Activated CD4-positive, alpha-beta T cell treated with anti-CD3 and anti-CD28 coated beads, Interleukin-2, amount 10 ng/mL, durations not matched to agents 7 days and 5 days (primary cell): ENCODE measurements around the gene BRD9. TPM values are rescaled to one million over a fixed set of nuclear protein-coding genes. Genes with fewer than 3 reads are reported as not detected.

Experiments
- CTCF ChIA-PET: fragments of 350-600 bp; sonication (Branson Sonifier 250); formaldehyde crosslinking; loops from one replicate; lab custom pipeline; 2021; ENCODE audit warnings: antibody characterized with exemption; lab: Charles Lee
- POLR2A ChIA-PET: fragments of 350-600 bp; sonication (Branson Sonifier 250); formaldehyde crosslinking; loops from one replicate; lab custom pipeline; 2021; ENCODE audit warnings: antibody characterized with exemption; lab: Charles Lee
- DNase-seq: peaks from one replicate; pipeline ENCODE4 v3.0.0-alpha.2; 2020
- H3K27ac Mint-ChIP-seq: one replicate; pipeline ENCODE4 v1.8.0; 2021; ENCODE audit warnings: mild to moderate bottlenecking, moderate library complexity, mixed read lengths
- H3K27me3 Mint-ChIP-seq: one replicate; pipeline ENCODE4 v1.8.0; 2021; ENCODE audit warnings: mixed read lengths
- H3K36me3 Mint-ChIP-seq: one replicate; pipeline ENCODE4 v1.8.0; 2021; ENCODE audit warnings: low read depth, mixed read lengths
- H3K4me1 Mint-ChIP-seq: one replicate; pipeline ENCODE4 v1.8.0; 2021; ENCODE audit warnings: mixed read lengths
- H3K4me3 Mint-ChIP-seq: one replicate; pipeline ENCODE4 v1.8.0; 2021; ENCODE audit warnings: mild to moderate bottlenecking, moderate library complexity, mixed read lengths
- H3K9me3 Mint-ChIP-seq: one replicate; pipeline ENCODE4 v1.8.0; 2021; ENCODE audit warnings: mixed read lengths
- total RNA-seq, 2 experiments: library from RNA; stranded (reverse); gene quantifications; one replicate each; pipeline ENCODE4 v1.2.3, GENCODE V29; 2021

BRD9 gene
- total RNA-seq, 2 experiments from 2014 or later: 52.7 to 59.1 TPM

DNA sequence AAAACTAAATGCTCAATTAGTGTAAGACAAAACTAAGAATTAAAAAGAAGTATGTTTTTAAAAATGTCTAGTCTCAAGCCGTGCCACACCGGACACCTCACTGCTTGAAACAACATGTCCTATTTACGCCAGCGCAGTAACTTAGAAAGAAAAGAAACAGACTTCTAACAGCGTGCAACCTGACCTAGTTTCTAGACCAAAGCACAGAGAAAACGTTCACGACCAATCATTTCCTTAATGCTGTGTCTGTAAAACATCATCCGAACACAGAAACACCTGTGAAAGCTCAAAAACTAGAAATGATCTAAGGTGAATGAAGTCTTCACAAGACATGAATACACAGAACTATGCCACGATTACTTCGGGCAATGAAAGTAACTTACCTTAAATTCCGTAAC is 4.0 kb downstream of the BRD9 start:
- DNase-seq: no peak
- ChIA-PET CTCF (interaction anchor here (1.1 kb wide), 1 partner anchor 17 kb away, joined by 3 read pairs; no protein-coding TSS in a partner anchor), POLR2A (no interaction called here)
- H3K27me3 Mint-ChIP-seq: no peaks in the 10 kb centered on the region
- H3K36me3 Mint-ChIP-seq: peaks cover 73% of the 10 kb centered on the region
- no peaks in the 10 kb centered on the region for H3K9me3 Mint-ChIP-seq
- H3K4me3 Mint-ChIP-seq: no peak overlapping the region
- H3K4me1 Mint-ChIP-seq: peaks cover 35% of the 10 kb centered on the region
- H3K27ac Mint-ChIP-seq: no peak overlapping the region

DNA sequence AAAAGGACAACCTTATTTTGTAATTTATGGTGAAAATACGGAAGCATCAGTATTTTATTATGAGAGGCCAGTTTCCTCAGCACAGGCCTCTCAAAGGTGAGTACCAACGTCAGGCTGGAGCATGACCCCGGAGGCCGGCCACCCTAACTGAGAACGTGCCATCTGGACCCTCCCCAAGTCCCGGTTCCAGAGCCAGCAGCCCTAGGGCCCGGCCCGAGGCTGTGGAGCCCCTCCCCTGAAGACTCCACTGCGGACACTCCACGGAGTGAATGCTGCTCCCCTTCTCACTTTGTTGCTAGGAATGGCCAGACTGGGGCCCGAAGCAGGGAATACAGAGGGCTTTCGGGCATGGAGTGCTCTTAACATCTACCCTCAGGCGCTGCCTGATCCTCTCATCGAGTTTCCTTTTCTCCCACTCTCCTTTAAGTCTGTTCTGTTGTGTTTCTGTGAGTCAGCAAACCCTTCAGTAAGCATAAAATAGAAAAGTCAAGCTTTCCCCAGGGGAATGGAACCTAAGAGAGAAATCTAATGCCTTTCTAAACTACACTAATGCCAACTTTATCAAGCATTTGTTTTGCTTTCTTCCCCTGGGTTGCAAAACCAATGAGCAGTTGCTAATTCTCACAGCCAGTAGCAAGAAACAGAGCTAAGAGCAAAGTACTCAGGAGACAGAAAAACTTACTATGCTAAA is 4.5 kb downstream of the BRD9 start:
- ChIA-PET POLR2A (no interaction called here), CTCF (no interaction called here)
- no peaks in the 10 kb centered on the region for H3K27me3 Mint-ChIP-seq
- no peak overlapping the region for H3K4me3 Mint-ChIP-seq
- H3K36me3 Mint-ChIP-seq: peaks cover 79% of the 10 kb centered on the region
- no peak overlapping the region for H3K27ac Mint-ChIP-seq
- H3K9me3 Mint-ChIP-seq: peaks cover 3% of the 10 kb centered on the region
- no peak for DNase-seq
- H3K4me1 Mint-ChIP-seq: peaks cover 31% of the 10 kb centered on the region

DNA sequence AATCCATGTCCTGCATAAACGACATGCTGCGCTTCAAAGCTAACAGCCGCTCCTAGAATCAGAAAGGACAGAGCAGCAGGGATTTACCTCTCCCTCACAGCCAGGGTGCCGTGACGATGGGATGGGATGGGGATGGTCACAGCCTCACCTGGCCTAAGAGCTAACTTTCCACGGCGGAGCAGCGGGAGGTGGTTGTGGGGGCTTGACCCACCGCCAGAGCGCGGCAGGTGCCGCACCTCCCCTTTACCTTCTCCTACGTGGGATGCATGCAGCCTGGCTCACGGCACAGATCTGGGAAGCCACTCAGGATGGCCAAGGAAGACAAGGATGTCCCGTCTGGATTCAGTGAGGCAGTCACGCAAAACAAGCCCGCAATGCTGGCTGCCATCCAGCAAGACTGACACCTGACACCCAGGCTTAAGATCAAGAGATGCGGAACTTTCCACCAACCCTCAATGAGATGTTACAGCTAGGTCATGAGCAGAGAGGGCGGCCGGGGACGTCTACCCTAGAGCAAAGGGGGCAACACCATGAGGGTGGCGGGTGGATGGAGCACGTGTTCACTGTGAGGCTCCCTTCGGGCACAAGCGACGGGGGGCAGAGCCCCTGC is 5.8 kb downstream of the BRD9 start:
- DNase-seq: no peak
- H3K27ac Mint-ChIP-seq: no peak overlapping the region
- CTCF ChIA-PET: no interaction called here
- H3K9me3 Mint-ChIP-seq: peaks cover 15% of the 10 kb centered on the region
- H3K4me3 Mint-ChIP-seq: no peak overlapping the region
- peaks cover 88% of the 10 kb centered on the region for H3K36me3 Mint-ChIP-seq
- POLR2A ChIA-PET: no interaction called here
- peaks cover 42% of the 10 kb centered on the region for H3K4me1 Mint-ChIP-seq
- no peaks in the 10 kb centered on the region for H3K27me3 Mint-ChIP-seq

DNA sequence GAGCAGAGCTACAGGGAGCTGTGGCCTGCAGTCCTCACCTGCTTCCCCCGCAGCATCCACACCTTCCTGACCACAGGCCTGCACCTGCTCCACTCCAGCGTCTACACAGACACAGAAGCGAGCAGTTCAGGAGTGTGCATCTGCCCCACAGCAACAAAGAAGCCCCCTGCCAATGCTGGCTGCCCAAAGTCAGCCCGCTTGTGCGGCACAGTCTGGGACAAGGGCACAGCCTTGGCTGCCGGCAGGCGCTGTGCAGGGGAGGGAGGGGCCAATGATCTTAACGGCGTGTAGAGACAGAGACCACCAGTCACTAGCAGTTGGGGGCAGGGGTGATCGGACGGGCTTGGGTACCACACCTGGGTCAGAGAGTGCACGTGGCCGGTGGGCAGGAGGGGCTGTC is 6.6 kb downstream of the BRD9 start:
- peaks cover 15% of the 10 kb centered on the region for H3K9me3 Mint-ChIP-seq
- no peaks in the 10 kb centered on the region for H3K27me3 Mint-ChIP-seq
- CTCF ChIA-PET: no interaction called here
- no peak for DNase-seq
- peaks cover 91% of the 10 kb centered on the region for H3K36me3 Mint-ChIP-seq
- no peak overlapping the region for H3K4me3 Mint-ChIP-seq
- peaks cover 38% of the 10 kb centered on the region for H3K4me1 Mint-ChIP-seq
- no peak overlapping the region for H3K27ac Mint-ChIP-seq
- POLR2A ChIA-PET: no interaction called here

DNA sequence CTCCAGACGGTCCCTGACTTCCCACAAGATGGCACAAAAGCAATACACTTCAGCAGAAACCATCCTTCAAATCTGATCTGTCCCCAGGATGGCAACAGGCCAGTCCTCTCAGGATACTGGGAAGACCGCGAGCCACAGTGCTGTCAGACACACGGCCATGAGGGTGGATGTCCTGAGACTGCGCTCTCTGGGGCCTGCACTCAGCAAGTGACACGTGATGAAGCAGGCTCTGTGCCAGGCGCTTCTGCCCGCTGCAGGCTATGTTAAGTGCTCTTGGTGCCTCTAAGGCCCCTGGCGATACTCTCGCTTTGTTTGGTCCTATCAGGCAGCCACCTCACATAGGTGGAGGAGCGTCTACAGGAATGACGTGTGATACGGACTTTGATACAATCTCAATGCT is 7.1 kb downstream of the BRD9 start:
- ChIA-PET POLR2A (no interaction called here), CTCF (no interaction called here)
- DNase-seq: no peak
- Mint-ChIP-seq H3K36me3 (peaks cover 91% of the 10 kb centered on the region), H3K9me3 (peaks cover 15% of the 10 kb centered on the region), H3K27ac (peak overlapping the region; percentile 19), H3K27me3 (no peaks in the 10 kb centered on the region), H3K4me3 (no peak overlapping the region), H3K4me1 (peaks cover 34% of the 10 kb centered on the region)

DNA sequence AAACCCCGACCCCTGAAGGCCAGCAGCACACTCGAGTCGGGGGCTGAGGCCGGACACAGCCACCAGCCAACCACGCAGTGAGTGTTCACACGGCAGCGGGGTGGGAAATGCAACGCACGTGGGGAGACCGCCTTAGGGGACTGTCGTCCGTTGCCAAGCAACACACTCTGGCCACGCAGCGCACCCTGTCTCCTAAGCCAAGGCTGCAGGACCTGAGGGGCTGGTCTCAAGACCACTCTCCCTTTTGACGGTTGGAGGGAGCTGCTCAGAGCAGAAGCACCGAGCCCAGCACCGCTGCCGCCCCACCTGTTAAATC is 7.5 kb downstream of the BRD9 start:
- Mint-ChIP-seq H3K4me1 (peaks cover 33% of the 10 kb centered on the region), H3K36me3 (peaks cover 90% of the 10 kb centered on the region), H3K9me3 (peaks cover 15% of the 10 kb centered on the region), H3K27me3 (no peaks in the 10 kb centered on the region), H3K27ac (no peak overlapping the region), H3K4me3 (no peak overlapping the region)
- CTCF ChIA-PET: no interaction called here
- POLR2A ChIA-PET: no interaction called here
- DNase-seq: no peak

DNA sequence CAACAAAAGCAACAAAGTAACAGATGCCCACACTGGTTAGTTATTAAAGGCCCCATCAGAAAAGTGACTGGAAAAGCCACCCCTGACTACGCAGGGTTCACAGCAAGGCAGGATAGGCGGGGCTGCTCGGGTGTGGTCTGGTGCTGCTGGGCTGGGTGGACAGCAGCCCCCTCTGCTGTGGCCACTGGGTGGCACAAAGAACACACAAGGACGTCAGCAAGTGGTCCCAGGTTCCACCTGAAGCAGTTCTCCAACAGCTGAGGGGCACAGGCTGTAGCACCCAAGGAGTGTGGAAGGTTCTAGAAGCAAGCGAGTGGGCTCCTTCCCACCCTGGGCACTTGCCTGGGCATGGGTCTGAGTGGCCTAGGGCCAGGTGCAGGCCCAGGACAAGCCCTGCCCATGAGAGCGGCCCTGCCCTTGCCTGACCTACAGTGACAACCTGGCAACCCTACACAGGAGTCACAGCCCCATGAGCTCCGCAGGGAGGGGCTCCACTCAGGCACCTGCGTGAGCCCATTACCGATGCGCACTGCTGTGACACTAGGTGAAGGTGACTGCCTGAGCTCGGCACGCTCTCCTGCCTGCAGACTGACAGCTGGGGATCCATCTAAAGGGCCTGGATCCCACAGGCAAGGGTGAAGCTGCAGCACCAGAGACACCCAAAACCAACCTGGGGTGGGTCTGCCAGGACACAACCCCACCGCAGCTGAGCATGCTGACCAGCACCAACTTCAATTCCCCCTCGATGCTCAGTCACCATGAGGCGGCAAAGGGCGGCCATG is 8.1 kb downstream of the BRD9 start:
- CTCF ChIA-PET: no interaction called here
- H3K27me3 Mint-ChIP-seq: no peaks in the 10 kb centered on the region
- H3K36me3 Mint-ChIP-seq: peaks cover 88% of the 10 kb centered on the region
- H3K4me3 Mint-ChIP-seq: no peak overlapping the region
- H3K4me1 Mint-ChIP-seq: peaks cover 31% of the 10 kb centered on the region
- DNase-seq: no peak
- H3K9me3 Mint-ChIP-seq: peaks cover 15% of the 10 kb centered on the region
- no peak overlapping the region for H3K27ac Mint-ChIP-seq
- POLR2A ChIA-PET: no interaction called here

DNA sequence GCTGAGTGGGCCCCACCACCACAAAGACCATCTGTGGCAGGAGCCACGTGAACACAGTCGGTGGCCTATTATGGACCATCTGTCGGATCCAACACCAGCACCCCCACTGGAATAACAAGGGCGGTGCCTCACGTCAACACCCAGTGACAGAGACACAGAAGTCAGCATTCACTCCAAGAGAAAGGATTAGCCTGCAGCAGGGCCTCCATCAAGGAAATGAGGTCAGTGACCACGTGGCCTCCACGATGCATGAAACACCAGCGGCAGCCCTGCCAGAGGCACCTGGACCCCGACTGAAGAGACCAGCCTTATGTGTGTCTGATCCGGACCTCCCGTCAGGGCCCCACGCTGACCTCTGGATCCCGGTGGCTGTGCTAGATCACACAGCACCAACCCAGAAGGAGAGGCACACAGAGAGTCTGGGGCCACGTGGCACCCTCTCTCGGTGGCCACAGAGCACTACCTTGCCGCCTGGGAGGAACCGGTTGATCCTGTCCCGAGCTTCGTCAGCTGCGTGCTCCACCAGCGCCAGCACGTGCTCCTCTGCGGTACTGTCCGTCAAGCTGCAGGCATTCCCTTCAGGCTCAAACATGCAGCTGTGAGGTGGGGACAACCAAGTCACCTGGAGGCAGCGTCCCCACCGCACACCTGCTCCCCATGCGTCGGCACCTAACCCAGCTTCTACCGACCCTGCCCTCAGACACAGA is 9.0 kb downstream of the BRD9 start:
- no peak overlapping the region for H3K4me3 Mint-ChIP-seq
- peaks cover 79% of the 10 kb centered on the region for H3K36me3 Mint-ChIP-seq
- no peaks in the 10 kb centered on the region for H3K27me3 Mint-ChIP-seq
- CTCF ChIA-PET: no interaction called here
- H3K27ac Mint-ChIP-seq: peak overlapping the region; percentile 83
- no peak for DNase-seq
- POLR2A ChIA-PET: no interaction called here
- H3K9me3 Mint-ChIP-seq: peaks cover 15% of the 10 kb centered on the region
- H3K4me1 Mint-ChIP-seq: peaks cover 26% of the 10 kb centered on the region

DNA sequence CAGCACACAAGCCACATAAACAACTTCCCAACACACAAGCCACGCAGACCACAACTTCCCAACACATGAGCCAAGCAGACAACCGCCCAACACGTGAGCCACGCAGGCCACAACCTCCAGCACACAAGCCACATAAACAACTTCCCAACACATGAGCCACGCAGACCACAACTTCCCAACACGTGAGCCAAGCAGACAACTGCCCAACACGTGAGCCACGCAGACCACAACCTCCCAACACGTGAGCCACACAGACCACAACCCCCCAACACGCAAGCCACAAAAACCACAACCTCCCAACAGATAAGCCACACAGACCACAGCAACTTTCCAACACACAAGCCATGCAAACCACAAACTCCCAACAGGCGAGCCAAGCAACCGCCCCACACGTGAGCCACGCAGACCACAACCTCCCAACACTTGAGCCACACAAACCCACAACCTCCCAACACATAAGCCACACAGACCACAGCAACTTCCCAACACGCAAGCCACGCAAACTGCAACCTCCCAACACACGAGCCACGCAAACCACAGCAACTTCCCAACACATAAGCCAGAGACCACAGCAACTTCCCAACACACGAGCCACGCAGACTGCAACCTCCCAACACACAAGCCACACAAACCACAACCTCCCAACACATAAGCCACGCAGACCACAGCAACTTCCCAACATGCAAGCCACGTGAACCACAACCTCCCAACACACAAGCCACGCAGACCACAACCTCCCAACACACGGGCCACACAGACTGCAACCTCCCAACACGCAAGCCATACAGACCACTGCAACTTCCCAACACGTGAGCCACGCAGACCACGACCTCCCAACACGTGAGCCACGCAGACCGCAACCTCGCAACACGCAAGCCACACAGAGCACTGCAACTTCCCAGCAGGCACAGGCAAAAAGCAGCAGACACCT is 10.1 kb downstream of the BRD9 start:
- DNase-seq: no peak
- ChIA-PET CTCF (no interaction called here), POLR2A (no interaction called here)
- peaks cover 17% of the 10 kb centered on the region for H3K4me1 Mint-ChIP-seq
- H3K36me3 Mint-ChIP-seq: peaks cover 74% of the 10 kb centered on the region
- H3K9me3 Mint-ChIP-seq: peaks cover 15% of the 10 kb centered on the region
- peak overlapping the region; percentile 83 for H3K27ac Mint-ChIP-seq
- H3K4me3 Mint-ChIP-seq: peak overlapping the region; percentile 41
- no peaks in the 10 kb centered on the region for H3K27me3 Mint-ChIP-seq

DNA sequence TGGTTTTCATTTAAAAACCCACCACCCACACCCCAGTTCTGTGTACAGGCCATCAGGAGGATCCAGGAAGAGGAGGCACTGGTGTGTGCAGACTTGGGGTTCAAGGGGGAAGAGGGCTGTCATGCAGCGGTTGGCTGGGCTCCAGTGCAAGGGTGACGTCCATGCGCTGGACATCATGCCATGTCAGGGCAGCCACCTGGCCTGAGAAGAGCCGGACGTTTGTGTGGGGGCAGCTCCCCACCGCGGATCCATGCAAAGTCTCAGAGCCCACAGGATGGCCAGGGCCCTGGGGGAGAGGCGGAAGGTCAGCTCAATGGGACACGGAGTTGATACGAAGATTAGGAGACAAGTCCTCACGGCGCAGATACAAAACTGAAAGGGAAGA is 11.1 kb downstream of the BRD9 start:
- H3K4me1 Mint-ChIP-seq: peaks cover 17% of the 10 kb centered on the region
- CTCF ChIA-PET: interaction anchor here (1.2 kb wide), 1 partner anchor 8 kb away, joined by 4 read pairs; no protein-coding TSS in a partner anchor
- H3K9me3 Mint-ChIP-seq: peaks cover 15% of the 10 kb centered on the region
- DNase-seq: no peak
- H3K27ac Mint-ChIP-seq: no peak overlapping the region
- POLR2A ChIA-PET: no interaction called here
- peaks cover 69% of the 10 kb centered on the region for H3K36me3 Mint-ChIP-seq
- H3K4me3 Mint-ChIP-seq: no peak overlapping the region
- no peaks in the 10 kb centered on the region for H3K27me3 Mint-ChIP-seq

DNA sequence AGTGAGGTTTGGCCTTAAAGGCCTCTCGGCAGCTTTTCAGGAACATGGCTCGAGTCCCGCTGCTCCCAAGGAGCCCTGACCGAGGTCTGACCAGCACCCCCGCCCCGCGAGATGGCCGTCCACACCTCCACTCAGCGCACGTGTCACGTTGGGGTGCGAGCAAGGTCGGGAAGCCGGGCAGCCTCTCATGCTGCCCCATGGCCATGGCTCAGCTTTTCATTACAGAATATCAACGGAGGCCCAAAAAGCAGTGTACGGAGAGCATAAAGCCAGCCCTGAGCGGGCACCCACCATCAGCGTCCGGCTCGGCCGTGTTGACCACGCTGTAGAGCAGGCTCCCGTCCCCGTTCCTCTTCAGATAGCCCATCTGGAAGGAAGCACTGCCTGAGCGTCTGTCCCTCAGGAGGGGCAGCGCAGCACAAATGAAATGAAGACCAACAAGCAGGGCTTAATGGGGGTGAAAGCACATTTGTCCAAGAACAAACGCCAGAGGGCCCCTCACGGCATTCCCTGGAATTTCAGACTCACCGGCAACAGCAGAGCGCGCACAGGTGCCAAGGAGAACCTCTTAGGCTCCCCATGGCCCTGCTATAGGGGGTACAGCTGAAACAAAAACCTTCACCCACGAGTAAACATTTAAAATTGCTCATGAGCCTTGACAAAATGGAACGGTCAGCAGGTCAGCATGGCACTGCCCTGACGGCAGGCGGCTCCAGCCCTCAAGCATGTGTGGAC is 11.6 kb downstream of the BRD9 start:
- peaks cover 63% of the 10 kb centered on the region for H3K36me3 Mint-ChIP-seq
- H3K27ac Mint-ChIP-seq: no peak overlapping the region
- POLR2A ChIA-PET: no interaction called here
- peaks cover 17% of the 10 kb centered on the region for H3K4me1 Mint-ChIP-seq
- H3K27me3 Mint-ChIP-seq: no peaks in the 10 kb centered on the region
- CTCF ChIA-PET: interaction anchor here (1.2 kb wide), 1 partner anchor 9 kb away, joined by 4 read pairs; no protein-coding TSS in a partner anchor
- no peak for DNase-seq
- H3K4me3 Mint-ChIP-seq: no peak overlapping the region
- H3K9me3 Mint-ChIP-seq: peaks cover 15% of the 10 kb centered on the region
